ENCODE measurements around the gene RNASET2.
"Not testable (repeated sequence)": the region's sequence is repeated elsewhere in the genome, so short reads cannot be mapped to it uniquely, and the experiment has no call there.

The RNASET2 gene

GRCh38 chr6:166949528-166950442 is 6.6 kb downstream of the RNASET2 start:
- DNase-seq (ENCODE audit: extremely low read depth in 1 of 2, low read depth in 1 of 2): no peak

GRCh38 chr6:166948724-166949123 is 7.6 kb downstream of the RNASET2 start:
- not testable (repeated sequence) for DNase-seq (ENCODE audit: extremely low read depth in 1 of 2, low read depth in 1 of 2)

GRCh38 chr6:166947251-166947650 is 9.1 kb downstream of the RNASET2 start:
- DNase-seq (ENCODE audit: extremely low read depth in 1 of 2, low read depth in 1 of 2): no peak

- no peak for DNase-seq (ENCODE audit: extremely low read depth in 1 of 2, low read depth in 1 of 2)
Observed at GRCh38 chr6:166946125-166946524, 10.2 kb downstream of the RNASET2 start.

GRCh38 chr6:166944666-166945256 is 11.6 kb downstream of the RNASET2 start:
- DNase-seq (ENCODE audit: extremely low read depth in 1 of 2, low read depth in 1 of 2): no peak

- no peak for DNase-seq (ENCODE audit: extremely low read depth in 1 of 2, low read depth in 1 of 2)
Observed at GRCh38 chr6:166942393-166943168, 13.8 kb downstream of the RNASET2 start.

GRCh38 chr6:166940643-166941068 is 15.7 kb downstream of the RNASET2 start:
- DNase-seq (ENCODE audit: extremely low read depth in 1 of 2, low read depth in 1 of 2): no peak

GRCh38 chr6:166939894-166940293 is 16.5 kb downstream of the RNASET2 start:
- DNase-seq (ENCODE audit: extremely low read depth in 1 of 2, low read depth in 1 of 2): no peak

- no peak for DNase-seq (ENCODE audit: extremely low read depth in 1 of 2, low read depth in 1 of 2)
Observed at GRCh38 chr6:166939345-166939744, 17.0 kb downstream of the RNASET2 start.

- DNase-seq (ENCODE audit: extremely low read depth in 1 of 2, low read depth in 1 of 2): no peak
Observed at GRCh38 chr6:166938704-166939103, 17.6 kb downstream of the RNASET2 start.

- no peak for DNase-seq (ENCODE audit: extremely low read depth in 1 of 2, low read depth in 1 of 2)
Observed at GRCh38 chr6:166938150-166938549, 18.2 kb downstream of the RNASET2 start.

GRCh38 chr6:166937746-166938145 is 18.6 kb downstream of the RNASET2 start:
- DNase-seq (ENCODE audit: extremely low read depth in 1 of 2, low read depth in 1 of 2): no peak

GRCh38 chr6:166936079-166936787 is 20.1 kb downstream of the RNASET2 start:
- DNase-seq (ENCODE audit: extremely low read depth in 1 of 2, low read depth in 1 of 2): no peak

- DNase-seq (ENCODE audit: extremely low read depth in 1 of 2, low read depth in 1 of 2): no peak
Observed at GRCh38 chr6:166935353-166935752, 21.0 kb downstream of the RNASET2 start.

GRCh38 chr6:166934174-166934573 is 22.2 kb downstream of the RNASET2 start:
- no peak for DNase-seq (ENCODE audit: extremely low read depth in 1 of 2, low read depth in 1 of 2)

- no peak for DNase-seq (ENCODE audit: extremely low read depth in 1 of 2, low read depth in 1 of 2)
Observed at GRCh38 chr6:166933396-166933795, 23.0 kb downstream of the RNASET2 start.

- no peak for DNase-seq (ENCODE audit: extremely low read depth in 1 of 2, low read depth in 1 of 2)
Observed at GRCh38 chr6:166932616-166933015, 23.7 kb downstream of the RNASET2 start.

- DNase-seq (ENCODE audit: extremely low read depth in 1 of 2, low read depth in 1 of 2): no peak
Observed at GRCh38 chr6:166932116-166932515, 24.2 kb downstream of the RNASET2 start.

- no peak for DNase-seq (ENCODE audit: extremely low read depth in 1 of 2, low read depth in 1 of 2)
Observed at GRCh38 chr6:166931426-166931970, 24.9 kb downstream of the RNASET2 start.

GRCh38 chr6:166930354-166930891 is 25.9 kb downstream of the RNASET2 start:
- DNase-seq (ENCODE audit: extremely low read depth in 1 of 2, low read depth in 1 of 2): no peak

All from stimulated activated CD8-positive, alpha-beta memory T cell treated with anti-CD3 and anti-CD28 coated beads, Interleukin-7, amount 100 ng/mL, for 48 hours (primary cell).